Activated naive CD4-positive, alpha-beta T cell treated with anti-CD3 and anti-CD28 coated beads, Interleukin-2, amount 10 ng/mL, durations not matched to agents 7 days and 5 days (primary cell): ENCODE results near the gene POLRMT.

ENCODE experiments used
- CTCF ChIA-PET: fragments of 350-600 bp; sonication (Branson Sonifier 250); formaldehyde crosslinking; loops from one replicate; lab custom pipeline; 2021; ENCODE audit warnings: antibody characterized with exemption; lab: Charles Lee
- DNase-seq: peaks from one replicate; pipeline ENCODE4 v3.0.0-alpha.2; 2020
- H3K27ac Mint-ChIP-seq: one replicate; pipeline ENCODE4 v1.8.0; 2021; ENCODE audit warnings: mild to moderate bottlenecking, moderate library complexity, mixed read lengths
- H3K27me3 Mint-ChIP-seq: one replicate; pipeline ENCODE4 v1.8.0; 2021; ENCODE audit warnings: mild to moderate bottlenecking, mixed read lengths
- H3K36me3 Mint-ChIP-seq: one replicate; pipeline ENCODE4 v1.8.0; 2021; ENCODE audit warnings: mixed read lengths
- H3K4me1 Mint-ChIP-seq: one replicate; pipeline ENCODE4 v1.8.0; 2021; ENCODE audit warnings: mixed read lengths
- H3K4me3 Mint-ChIP-seq: one replicate; pipeline ENCODE4 v1.8.0; 2021; ENCODE audit warnings: mild to moderate bottlenecking, moderate library complexity, mixed read lengths
- H3K9me3 Mint-ChIP-seq: one replicate; pipeline ENCODE4 v1.8.0; 2021; ENCODE audit warnings: mixed read lengths

The POLRMT gene

DNA sequence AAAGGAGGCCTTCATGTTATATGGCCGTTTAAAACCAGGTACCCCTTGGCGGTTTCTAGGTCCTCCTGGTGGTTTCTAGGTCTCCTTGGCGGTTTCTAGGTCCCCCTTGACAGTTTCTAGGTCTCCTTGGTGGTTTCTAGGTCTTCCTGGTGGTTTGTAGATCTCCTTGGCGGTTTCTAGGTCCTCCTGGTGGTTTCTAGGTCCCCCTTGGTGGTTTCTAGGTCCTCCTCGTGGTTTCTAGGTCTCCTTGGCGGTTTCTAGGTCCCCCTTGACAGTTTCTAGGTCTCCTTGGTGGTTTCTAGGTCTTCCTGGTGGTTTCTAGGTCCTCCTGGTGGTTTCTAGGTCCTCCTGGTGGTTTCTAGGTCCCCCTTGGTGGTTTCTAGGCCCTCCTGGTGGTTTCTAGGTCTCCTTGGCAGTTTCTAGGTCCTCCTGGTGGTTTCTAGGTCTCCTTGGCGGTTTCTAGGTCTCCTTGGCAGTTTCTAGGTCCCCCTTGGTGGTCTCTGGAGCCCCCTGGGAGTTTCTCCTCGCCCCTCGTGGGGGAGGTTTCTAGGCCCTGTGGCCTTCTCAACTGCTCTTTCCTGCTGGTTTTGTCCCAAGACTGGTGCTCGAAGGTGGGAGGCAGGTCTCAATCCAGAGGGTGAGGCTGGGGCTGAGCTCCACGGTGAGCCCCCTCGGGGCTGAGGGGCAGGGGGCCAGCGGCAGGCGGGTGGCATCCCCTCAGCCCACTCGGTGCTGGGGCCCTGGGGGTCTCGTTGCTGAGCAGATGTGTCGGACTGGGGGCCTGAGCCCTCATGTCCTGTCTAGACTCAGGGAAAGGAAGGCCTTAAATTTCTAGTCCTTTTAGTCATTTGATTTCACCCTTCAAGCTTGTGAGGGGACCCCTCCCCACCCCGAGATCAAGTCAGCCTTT is 35.7 kb downstream of the POLRMT start:
- Mint-ChIP-seq H3K27ac (no peak overlapping the region), H3K27me3 (peaks cover 24% of the 10 kb centered on the region), H3K9me3 (no peaks in the 10 kb centered on the region), H3K36me3 (no peaks in the 10 kb centered on the region), H3K4me3 (no peak overlapping the region), H3K4me1 (no peaks in the 10 kb centered on the region)
- CTCF ChIA-PET, result no interaction called here
- no peak for DNase-seq

DNA sequence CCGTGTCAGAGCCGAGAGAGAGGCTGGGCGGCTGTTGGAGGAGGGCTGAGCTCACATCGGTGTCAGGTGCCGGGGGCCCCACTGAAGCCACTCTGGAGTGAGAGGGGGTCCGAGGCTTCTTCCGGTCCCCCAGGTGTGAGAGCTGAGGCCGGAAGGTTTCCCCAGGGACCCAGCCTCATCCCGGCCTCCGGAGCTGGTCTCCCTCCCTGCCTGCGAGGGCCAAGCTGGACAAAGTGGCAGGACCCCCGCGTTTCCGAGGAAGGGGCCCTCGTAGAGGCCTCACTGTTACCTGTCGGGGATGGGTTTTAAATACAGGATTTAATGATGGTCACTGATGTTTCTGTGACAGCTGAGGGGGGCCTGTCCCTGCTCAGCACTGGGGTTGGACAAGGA is 37.1 kb downstream of the POLRMT start:
- Mint-ChIP-seq H3K4me1 (peaks cover 1% of the 10 kb centered on the region), H3K27ac (no peak overlapping the region), H3K36me3 (no peaks in the 10 kb centered on the region), H3K4me3 (no peak overlapping the region), H3K9me3 (no peaks in the 10 kb centered on the region), H3K27me3 (peaks cover 38% of the 10 kb centered on the region)
- no peak for DNase-seq
- CTCF ChIA-PET, result no interaction called here

DNA sequence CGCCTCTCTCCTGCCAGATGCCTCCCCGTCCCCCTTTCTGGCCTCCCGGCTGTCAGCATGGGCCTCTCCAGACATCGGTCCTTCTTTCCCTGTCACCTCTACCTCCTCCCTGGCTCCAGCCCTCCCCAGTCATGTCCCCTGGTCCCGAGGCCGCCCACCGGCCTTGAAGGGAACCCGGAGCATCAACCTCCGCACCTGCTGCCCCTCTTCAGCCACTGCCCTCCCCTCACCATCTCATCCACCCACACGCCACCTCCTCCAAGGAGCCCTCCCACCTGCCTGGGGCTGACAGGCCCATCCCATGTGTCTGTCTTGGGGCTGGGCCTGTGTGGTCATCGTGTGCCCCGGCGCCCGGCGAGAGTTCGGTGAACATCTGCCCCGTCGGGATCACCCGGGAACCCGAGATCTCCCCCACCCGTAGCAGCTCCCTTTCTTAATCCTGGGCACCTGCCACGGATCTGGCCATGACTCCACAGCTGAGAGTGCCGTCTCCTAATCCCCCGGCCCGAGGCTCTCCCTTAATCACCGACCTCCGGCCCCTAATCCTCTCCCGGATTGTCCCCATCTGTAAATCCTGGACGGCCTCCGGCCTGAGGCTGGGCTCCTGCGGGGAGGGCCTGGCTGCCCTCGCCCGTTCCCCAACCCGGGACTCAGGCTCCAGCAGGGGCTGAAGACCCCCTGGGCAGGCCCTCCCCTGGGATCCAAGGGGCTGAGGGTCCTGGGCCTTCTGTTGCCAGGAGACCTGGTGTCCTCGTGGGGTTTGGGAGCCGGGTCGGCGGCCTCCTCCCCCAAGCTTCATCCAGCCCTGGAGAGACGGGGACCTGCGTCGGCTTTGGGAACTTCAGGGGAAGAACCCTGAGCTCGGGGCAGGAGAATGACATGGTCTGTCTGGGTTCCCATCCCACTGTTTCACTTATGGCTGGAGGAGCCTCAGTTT is 37.7 kb downstream of the POLRMT start:
- DNase-seq, result no peak
- Mint-ChIP-seq H3K4me3 (no peak overlapping the region), H3K9me3 (no peaks in the 10 kb centered on the region), H3K27me3 (peaks cover 45% of the 10 kb centered on the region), H3K27ac (no peak overlapping the region), H3K36me3 (no peaks in the 10 kb centered on the region), H3K4me1 (peaks cover 2% of the 10 kb centered on the region)
- CTCF ChIA-PET, result no interaction called here

DNA sequence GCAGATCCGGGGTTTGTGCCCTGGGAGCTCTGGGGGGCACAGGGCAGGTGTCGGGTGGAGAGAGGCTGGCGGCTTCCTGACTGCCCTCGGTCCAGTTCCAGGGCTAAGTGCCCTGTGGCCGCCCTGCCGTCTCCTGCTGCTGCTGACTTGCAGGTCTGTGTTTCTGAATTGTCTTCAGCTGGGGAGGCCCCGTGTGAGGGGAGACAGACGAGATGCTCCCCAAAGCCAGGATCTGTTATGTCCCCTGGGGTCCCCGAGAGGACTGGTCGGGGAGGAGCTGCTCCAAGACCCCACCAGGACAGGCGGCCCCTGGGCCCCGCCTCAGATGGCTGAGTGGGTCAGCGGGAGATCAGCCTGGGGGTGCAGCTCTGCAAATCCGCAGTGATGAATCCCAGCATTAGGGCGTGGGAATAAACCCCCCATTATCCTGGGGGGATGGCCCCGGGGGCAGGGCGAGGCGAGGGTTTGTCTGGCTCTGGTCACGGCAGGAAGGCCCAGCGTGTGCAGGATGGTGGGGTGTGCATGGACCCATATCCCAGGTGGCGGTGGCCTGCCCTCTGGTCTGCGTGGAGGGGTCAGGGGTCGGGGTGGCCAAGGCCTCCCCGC is 39.0 kb downstream of the POLRMT start:
- no peaks in the 10 kb centered on the region for H3K9me3 Mint-ChIP-seq
- H3K4me3 Mint-ChIP-seq, result no peak overlapping the region
- no peak for DNase-seq
- H3K27me3 Mint-ChIP-seq, result peaks cover 50% of the 10 kb centered on the region
- no peaks in the 10 kb centered on the region for H3K36me3 Mint-ChIP-seq
- H3K27ac Mint-ChIP-seq, result no peak overlapping the region
- CTCF ChIA-PET, result no interaction called here
- peaks cover 4% of the 10 kb centered on the region for H3K4me1 Mint-ChIP-seq

DNA sequence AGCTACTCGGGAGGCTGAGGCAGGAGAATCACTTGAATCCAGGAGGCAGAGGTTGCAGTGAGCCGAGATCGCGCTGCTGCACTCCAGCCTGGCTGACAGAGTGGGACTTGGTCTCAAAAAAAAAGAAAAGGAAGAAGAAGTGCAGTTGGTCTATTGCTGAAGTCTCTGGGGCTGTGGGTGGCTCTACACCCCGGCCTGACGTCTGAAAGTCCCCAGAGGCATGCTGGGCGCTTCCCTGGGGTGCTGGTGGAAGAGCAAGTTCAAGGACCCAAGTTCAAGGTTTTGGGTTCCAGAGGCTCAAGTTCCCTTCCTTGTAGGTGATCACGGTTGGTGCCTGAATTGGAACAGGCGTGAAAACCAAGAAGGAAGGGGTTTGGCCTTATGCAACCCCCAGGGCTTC is 39.8 kb downstream of the POLRMT start:
- Mint-ChIP-seq H3K27me3 (peaks cover 59% of the 10 kb centered on the region), H3K9me3 (no peaks in the 10 kb centered on the region), H3K27ac (peak overlapping the region; percentile 12), H3K4me1 (peaks cover 7% of the 10 kb centered on the region), H3K4me3 (no peak overlapping the region), H3K36me3 (no peaks in the 10 kb centered on the region)
- CTCF ChIA-PET, result no interaction called here
- no peak for DNase-seq

DNA sequence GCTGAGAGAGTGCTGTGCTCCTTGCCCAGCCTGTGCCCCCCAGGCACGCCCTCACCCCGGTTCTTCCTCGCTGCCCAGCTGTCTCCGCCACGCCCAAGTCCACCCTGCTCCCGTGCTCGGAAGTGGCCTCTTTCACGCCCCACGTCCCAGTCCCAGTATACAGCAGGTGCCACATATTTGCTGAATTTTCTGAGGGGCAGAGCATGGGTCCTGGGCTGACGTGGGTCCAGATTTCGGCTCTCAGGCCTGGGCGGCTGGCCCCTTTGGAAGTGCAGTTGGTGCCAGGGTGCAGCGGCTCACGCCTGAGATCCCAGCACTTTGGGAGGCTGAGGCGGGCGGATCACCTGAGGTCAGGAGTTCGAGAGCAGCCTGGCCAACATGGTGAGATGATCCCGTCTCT is 40.3 kb downstream of the POLRMT start:
- no peak overlapping the region for H3K4me3 Mint-ChIP-seq
- H3K27me3 Mint-ChIP-seq, result peaks cover 63% of the 10 kb centered on the region
- no peak overlapping the region for H3K27ac Mint-ChIP-seq
- no peaks in the 10 kb centered on the region for H3K36me3 Mint-ChIP-seq
- DNase-seq, result no peak
- CTCF ChIA-PET, result no interaction called here
- peaks cover 8% of the 10 kb centered on the region for H3K4me1 Mint-ChIP-seq
- no peaks in the 10 kb centered on the region for H3K9me3 Mint-ChIP-seq

DNA sequence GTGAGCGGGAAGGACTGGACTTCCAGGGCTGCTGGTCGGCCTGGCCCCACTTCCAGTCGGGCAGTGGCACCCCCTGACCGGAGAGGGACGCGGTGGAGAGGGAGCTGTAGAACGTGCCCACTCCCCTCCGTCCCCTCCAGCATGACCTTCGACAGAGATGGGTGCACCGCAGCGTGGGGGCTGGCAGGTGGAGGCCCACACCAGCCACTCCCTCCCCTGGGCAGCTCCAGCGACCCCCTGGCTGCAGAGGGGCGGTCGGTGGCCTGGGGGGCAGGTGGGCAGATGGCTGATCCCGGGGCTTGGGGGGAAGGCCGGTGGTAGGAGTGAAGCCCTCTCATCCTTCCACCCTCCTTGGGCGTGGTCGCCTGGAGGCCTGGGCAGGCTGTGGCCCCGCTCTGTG is 41.2 kb downstream of the POLRMT start:
- H3K27ac Mint-ChIP-seq, result no peak overlapping the region
- no peaks in the 10 kb centered on the region for H3K36me3 Mint-ChIP-seq
- peaks cover 69% of the 10 kb centered on the region for H3K27me3 Mint-ChIP-seq
- no peaks in the 10 kb centered on the region for H3K9me3 Mint-ChIP-seq
- no peak overlapping the region for H3K4me3 Mint-ChIP-seq
- H3K4me1 Mint-ChIP-seq, result peaks cover 10% of the 10 kb centered on the region
- CTCF ChIA-PET, result no interaction called here
- no peak for DNase-seq

DNA sequence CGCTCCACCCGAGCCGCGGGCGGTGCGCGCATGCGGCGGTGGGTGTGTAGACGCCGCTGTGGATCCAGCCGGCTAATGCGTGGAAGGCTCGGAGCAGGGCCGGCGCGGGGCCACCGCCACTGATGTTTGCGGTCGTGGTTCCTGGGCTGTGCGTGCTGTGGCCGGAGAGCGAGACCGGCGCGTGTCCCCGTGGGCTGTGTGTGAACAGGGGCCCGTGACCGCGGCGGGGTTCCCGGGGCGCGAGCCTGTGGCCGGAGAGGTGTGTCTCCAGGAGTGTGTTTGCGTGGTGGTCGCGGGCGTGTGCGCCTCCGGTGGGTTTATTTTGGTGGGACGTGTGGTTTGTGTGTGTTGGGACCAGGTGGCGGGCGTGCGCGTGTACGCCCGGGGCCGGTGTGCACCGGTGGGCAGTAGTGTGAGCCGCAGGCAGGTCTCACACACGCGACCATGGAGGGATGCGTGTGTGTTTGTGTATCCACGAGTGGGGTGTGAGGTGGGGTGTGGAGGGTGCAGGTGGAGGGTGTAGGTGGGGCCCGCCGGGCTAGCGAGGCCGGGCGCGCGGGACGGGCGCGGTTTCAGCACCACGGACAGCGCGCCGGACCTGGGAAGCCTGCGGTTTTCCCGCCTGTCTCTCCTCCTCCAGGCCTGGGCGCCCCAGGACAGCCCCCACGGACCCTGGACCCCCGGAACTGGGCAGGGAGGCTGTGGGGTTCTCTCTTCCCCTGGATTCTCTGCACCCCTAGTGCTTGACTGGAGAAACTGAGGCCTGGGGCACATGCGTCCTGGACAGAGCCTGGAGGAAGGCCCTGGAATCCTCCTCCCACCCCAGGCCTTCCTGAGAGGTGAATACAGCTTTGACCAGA is 42.0 kb downstream of the POLRMT start:
- Mint-ChIP-seq H3K27me3 (peaks cover 77% of the 10 kb centered on the region), H3K4me3 (peak overlapping the region; percentile 18), H3K27ac (peak overlapping the region; percentile 52), H3K4me1 (peaks cover 10% of the 10 kb centered on the region), H3K9me3 (no peaks in the 10 kb centered on the region), H3K36me3 (no peaks in the 10 kb centered on the region)
- CTCF ChIA-PET, result no interaction called here
- DNase-seq, result no peak

DNA sequence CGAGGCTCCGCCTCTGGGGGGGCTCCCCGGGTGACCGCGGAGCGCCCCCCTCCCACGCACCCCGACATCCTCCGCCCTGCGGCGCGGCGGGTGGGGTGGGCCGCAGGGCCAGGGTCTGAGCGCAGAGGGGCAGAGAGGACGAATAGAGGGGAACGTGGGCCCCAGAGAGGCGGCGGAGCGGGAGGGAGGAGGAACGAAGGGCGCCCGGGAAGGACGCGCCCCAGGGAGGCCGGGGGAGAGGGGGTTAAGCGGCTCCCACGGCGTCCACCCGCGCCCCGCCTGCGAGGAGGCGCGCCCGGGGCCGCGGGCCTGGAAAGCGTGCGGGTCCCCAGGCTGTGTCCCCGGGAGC is 42.6 kb downstream of the POLRMT start:
- no peak overlapping the region for H3K27ac Mint-ChIP-seq

DNA sequence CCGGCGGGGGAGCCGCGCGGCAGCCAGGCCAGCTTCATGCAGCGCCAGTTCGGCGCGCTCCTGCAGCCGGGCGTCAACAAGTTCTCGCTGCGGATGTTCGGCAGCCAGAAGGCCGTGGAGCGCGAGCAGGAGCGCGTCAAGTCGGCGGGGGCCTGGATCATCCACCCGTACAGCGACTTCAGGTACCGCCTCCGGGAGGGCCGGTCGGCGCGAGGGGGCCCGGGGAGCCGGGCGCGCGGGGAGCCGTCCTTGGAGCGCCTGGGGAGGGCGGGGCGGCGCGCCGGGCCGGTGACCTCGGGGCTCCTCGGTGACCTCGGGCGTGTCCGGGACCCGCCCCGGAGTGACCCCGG is 43.0 kb downstream of the POLRMT start:
- Mint-ChIP-seq H3K36me3 (no peaks in the 10 kb centered on the region), H3K9me3 (no peaks in the 10 kb centered on the region), H3K27me3 (peaks cover 76% of the 10 kb centered on the region), H3K4me1 (peaks cover 10% of the 10 kb centered on the region), H3K4me3 (peak overlapping the region; percentile 33), H3K27ac (no peak overlapping the region)
- peak; percentile 57 for DNase-seq
- CTCF ChIA-PET, result no interaction called here

More for the DNA sequence above, 42.6 kb downstream of the POLRMT start:
- Mint-ChIP-seq H3K36me3 (no peaks in the 10 kb centered on the region), H3K4me3 (no peak overlapping the region), H3K9me3 (no peaks in the 10 kb centered on the region), H3K4me1 (peaks cover 10% of the 10 kb centered on the region), H3K27me3 (peaks cover 79% of the 10 kb centered on the region)
- DNase-seq, result no peak
- CTCF ChIA-PET, result no interaction called here

DNA sequence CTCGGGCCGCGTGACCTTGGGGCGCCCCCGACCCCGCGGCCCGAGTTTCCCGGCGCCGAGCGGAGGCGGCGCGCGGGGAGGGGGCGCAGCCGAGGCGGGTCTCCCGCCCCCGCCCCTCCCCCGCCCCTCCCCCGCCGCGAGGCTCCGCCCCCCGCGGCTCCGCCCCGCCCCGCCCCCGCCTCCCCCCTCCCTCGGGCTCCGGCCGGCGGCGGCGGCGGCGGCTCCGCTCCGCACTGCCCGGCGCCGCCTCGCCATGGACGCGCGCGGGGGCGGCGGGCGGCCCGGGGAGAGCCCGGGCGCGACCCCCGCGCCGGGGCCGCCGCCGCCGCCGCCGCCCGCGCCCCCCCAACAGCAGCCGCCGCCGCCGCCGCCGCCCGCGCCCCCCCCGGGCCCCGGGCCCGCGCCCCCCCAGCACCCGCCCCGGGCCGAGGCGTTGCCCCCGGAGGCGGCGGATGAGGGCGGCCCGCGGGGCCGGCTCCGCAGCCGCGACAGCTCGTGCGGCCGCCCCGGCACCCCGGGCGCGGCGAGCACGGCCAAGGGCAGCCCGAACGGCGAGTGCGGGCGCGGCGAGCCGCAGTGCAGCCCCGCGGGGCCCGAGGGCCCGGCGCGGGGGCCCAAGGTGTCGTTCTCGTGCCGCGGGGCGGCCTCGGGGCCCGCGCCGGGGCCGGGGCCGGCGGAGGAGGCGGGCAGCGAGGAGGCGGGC is 43.5 kb downstream of the POLRMT start, which contains the start of gene HCN2:
TSS of gene HCN2 (plus strand) at position 189 of the 703 bp plus-strand sequence. CDS start at position 254, 65 bp downstream.
- no peak for DNase-seq
- Mint-ChIP-seq H3K36me3 (no peaks in the 10 kb centered on the region), H3K4me1 (peaks cover 10% of the 10 kb centered on the region), H3K27ac (no peak within 1 kb of the TSS), H3K4me3 (peak within 1 kb of the TSS; percentile 33), H3K9me3 (no peaks in the 10 kb centered on the region), H3K27me3 (peaks cover 73% of the 10 kb centered on the region)
- CTCF ChIA-PET, result no interaction called here

DNA sequence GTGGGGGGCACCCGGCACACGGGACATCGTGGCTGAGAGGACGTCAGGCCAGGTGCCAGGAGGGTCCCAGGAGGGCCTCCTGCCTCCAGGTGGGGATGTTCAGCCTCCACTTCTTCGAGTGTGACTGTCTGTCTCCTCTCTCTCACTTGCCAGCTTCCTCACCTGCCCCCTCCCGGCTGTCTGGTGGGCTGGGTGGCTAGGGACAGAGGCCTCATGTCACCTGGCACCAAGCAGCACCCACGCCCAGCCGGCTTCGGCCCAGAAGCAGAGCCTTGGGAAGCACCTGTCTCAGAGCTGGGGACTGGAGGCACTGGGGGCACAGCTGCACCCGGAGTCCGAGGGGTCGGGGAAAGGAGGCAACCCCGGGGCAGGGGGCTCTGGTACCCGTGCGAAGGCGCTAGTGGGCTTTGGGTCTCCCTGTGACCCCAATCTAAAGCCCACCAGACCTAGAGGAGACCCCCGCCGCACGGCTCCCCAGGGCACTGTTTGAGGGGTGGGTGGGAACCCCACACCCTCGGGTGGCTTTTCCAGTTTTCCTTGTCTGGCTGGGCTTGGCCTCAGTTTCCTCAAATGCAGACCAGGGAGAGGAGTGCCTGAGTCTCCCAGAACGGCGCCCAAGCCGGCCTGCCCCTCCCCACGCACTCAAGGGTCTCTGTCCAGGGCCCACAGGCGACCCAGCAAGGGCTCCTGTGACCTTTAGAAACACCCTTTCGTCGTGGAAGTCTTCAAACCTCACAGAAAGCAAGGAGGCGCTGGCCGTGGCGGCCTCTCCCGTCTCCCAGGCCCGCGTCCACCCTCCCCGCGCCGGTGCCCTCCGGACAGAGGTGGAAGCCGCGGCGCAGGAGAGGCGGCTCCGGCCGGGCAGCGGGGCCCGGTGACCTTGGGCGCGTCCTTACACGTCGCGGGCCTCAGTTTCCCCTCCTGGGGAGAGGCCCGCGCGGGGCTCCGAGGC is 44.3 kb downstream of the POLRMT start:
- no peak for DNase-seq
- no peaks in the 10 kb centered on the region for H3K36me3 Mint-ChIP-seq
- peaks cover 10% of the 10 kb centered on the region for H3K4me1 Mint-ChIP-seq
- H3K4me3 Mint-ChIP-seq, result no peak overlapping the region
- no peak overlapping the region for H3K27ac Mint-ChIP-seq
- H3K9me3 Mint-ChIP-seq, result no peaks in the 10 kb centered on the region
- peaks cover 69% of the 10 kb centered on the region for H3K27me3 Mint-ChIP-seq
- CTCF ChIA-PET, result interaction anchor here (0.9 kb wide), 1 partner anchor 38 kb away, joined by 4 read pairs; no protein-coding TSS in a partner anchor
